Lower lobe of right lung (tissue), 2 donors: ENCODE data around the gene SUSD3. TPM values are rescaled to one million over a fixed set of nuclear protein-coding genes. Genes with fewer than 3 reads are reported as not detected.

Experiments used
- ATAC-seq, 2 donors: fragments of 200-7000 bp; cut with Tn5 transposase; one replicate each; pipeline ENCODE4 v1.9.1; 2020 to 2022; ENCODE audit warnings: mild to moderate bottlenecking in 2 of 2, moderate library complexity in 2 of 2
- DNase-seq: peaks from one replicate; pipeline ENCODE4 v3.0.0-alpha.2; 2020
- H3K27ac ChIP-seq: fragments of 200-600 bp; one replicate; pipeline ENCODE4 v1.8.0; 2022
- H3K27me3 ChIP-seq: fragments of 200-600 bp; one replicate; pipeline ENCODE4 v1.8.0; 2022; ENCODE audit warnings: low read depth
- H3K36me3 ChIP-seq: fragments of 200-600 bp; one replicate; pipeline ENCODE4 v1.8.0; 2022; ENCODE audit warnings: mild to moderate bottlenecking
- H3K4me1 ChIP-seq: fragments of 200-600 bp; one replicate; pipeline ENCODE4 v1.8.0; 2022
- H3K4me3 ChIP-seq: fragments of 200-600 bp; one replicate; pipeline ENCODE4 v1.8.0; 2022; ENCODE audit warnings: mild to moderate bottlenecking
- H3K9me3 ChIP-seq: fragments of 200-600 bp; one replicate; pipeline ENCODE4 v1.8.0; 2022
- CTCF ChIP-seq: fragments of 200-600 bp; IDR thresholded peaks from one replicate; pipeline ENCODE4 v1.8.0; 2022; ENCODE audit warnings: antibody characterized with exemption, mild to moderate bottlenecking
- intact Hi-C: fragments of 100-400 bp; cut with DNase I; formaldehyde crosslinking; loops from one replicate; pipeline ENCODE4 v1.11.0; 2022
- total RNA-seq: library from RNA; stranded (reverse); fragmentation: NEBNext Ultra II Directional; extraction: Animal tissue kit (Norgen Biotek cat#: 25700); gene quantifications from one replicate; pipeline ENCODE4 v1.2.1, GENCODE V29; 2021
- donor health status: DM: no; HTN: yes; CAD: no; lungs with severe emphysema.

The SUSD3 gene
- total RNA-seq, 1 donor from 2014 or later: 5.3 TPM

GRCh38 chr9:93064392-93065134, 6.1 kb downstream of the SUSD3 start:
- peak; percentile 72 for DNase-seq
- no peaks in the 10 kb centered on the region for H3K9me3 ChIP-seq
- peak overlapping the region; percentile 11 for H3K27ac ChIP-seq
- TF ChIP-seq CTCF: no peak
- H3K27me3 ChIP-seq: no peaks in the 10 kb centered on the region
- H3K4me3 ChIP-seq: no peak overlapping the region
- intact Hi-C loops: no loop called here
- peak; percentile 55 to 76 for ATAC-seq
- peaks cover 33% of the 10 kb centered on the region for H3K4me1 ChIP-seq
- no peaks in the 10 kb centered on the region for H3K36me3 ChIP-seq

- H3K36me3 ChIP-seq: no peaks in the 10 kb centered on the region
- intact Hi-C loops: no loop called here
- TF ChIP-seq CTCF: no peak
- ATAC-seq (no peak), DNase-seq (no peak)
- H3K4me3 ChIP-seq: no peak overlapping the region
- no peak overlapping the region for H3K27ac ChIP-seq
- H3K9me3 ChIP-seq: no peaks in the 10 kb centered on the region
- no peaks in the 10 kb centered on the region for H3K27me3 ChIP-seq
- H3K4me1 ChIP-seq: peaks cover 28% of the 10 kb centered on the region
Measured at GRCh38 chr9:93065135-93065720, 6.7 kb downstream of the SUSD3 start.

- intact Hi-C loops: no loop called here
- no peak for TF ChIP-seq CTCF
- Histone ChIP-seq H3K9me3 (no peaks in the 10 kb centered on the region), H3K27me3 (no peaks in the 10 kb centered on the region), H3K4me1 (peaks cover 15% of the 10 kb centered on the region), H3K36me3 (no peaks in the 10 kb centered on the region), H3K4me3 (no peak overlapping the region), H3K27ac (no peak overlapping the region)
- DNase-seq (no peak), ATAC-seq (no peak)
Measured at GRCh38 chr9:93066978-93067603, 8.6 kb downstream of the SUSD3 start.

GRCh38 chr9:93068956-93069355, 10.5 kb downstream of the SUSD3 start:
- Histone ChIP-seq H3K4me1 (peaks cover 19% of the 10 kb centered on the region), H3K36me3 (no peaks in the 10 kb centered on the region), H3K27ac (no peak overlapping the region), H3K9me3 (no peaks in the 10 kb centered on the region), H3K4me3 (no peak overlapping the region), H3K27me3 (no peaks in the 10 kb centered on the region)
- DNase-seq (no peak), ATAC-seq (no peak)
- no peak for TF ChIP-seq CTCF
- intact Hi-C loops: no loop called here

GRCh38 chr9:93071464-93071863, 13.0 kb downstream of the SUSD3 start:
- Histone ChIP-seq H3K4me3 (no peak overlapping the region), H3K27ac (no peak overlapping the region), H3K4me1 (peaks cover 5% of the 10 kb centered on the region), H3K27me3 (no peaks in the 10 kb centered on the region), H3K9me3 (no peaks in the 10 kb centered on the region), H3K36me3 (no peaks in the 10 kb centered on the region)
- no peak for DNase-seq
- no peak for TF ChIP-seq CTCF
- ATAC-seq: peak in 1 of 2 donors; percentile 28
- intact Hi-C loops: no loop called here
